Peyer's patch (tissue), 4 donors: ENCODE results near the gene AAR2.

ENCODE experiments used
- POLR2A ChIP-seq, 2 donors: fragments of 450-650 bp; IDR thresholded peaks; one replicate each; pipeline ENCODE4 v1.5.1; 2017; ENCODE audit warnings: antibody characterized with exemption in 2 of 2, mild to moderate bottlenecking in 2 of 2, moderate library complexity in 2 of 2
- TF ChIP-seq, protein P1 (sequence below), 6 experiments: fragments of 450-650 bp in 4 of 6; fragments of 200-600 bp in 2 of 6; sonication (generic) in 1 of 6; IDR thresholded peaks; one replicate each; pipeline ENCODE4 v1.5.1; 2017 to 2019; ENCODE audit warnings: antibody characterized with exemption in 6 of 6, mild to moderate bottlenecking in 3 of 6, moderate library complexity in 1 of 6

- TF ChIP-seq, protein P1, sequence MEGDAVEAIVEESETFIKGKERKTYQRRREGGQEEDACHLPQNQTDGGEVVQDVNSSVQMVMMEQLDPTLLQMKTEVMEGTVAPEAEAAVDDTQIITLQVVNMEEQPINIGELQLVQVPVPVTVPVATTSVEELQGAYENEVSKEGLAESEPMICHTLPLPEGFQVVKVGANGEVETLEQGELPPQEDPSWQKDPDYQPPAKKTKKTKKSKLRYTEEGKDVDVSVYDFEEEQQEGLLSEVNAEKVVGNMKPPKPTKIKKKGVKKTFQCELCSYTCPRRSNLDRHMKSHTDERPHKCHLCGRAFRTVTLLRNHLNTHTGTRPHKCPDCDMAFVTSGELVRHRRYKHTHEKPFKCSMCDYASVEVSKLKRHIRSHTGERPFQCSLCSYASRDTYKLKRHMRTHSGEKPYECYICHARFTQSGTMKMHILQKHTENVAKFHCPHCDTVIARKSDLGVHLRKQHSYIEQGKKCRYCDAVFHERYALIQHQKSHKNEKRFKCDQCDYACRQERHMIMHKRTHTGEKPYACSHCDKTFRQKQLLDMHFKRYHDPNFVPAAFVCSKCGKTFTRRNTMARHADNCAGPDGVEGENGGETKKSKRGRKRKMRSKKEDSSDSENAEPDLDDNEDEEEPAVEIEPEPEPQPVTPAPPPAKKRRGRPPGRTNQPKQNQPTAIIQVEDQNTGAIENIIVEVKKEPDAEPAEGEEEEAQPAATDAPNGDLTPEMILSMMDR (IDR thresholded peaks at IDR 0.05), result no peak
- TF ChIP-seq POLR2A (IDR thresholded peaks at IDR 0.05), result no peak
These were observed 28.7 kb upstream of the AAR2 start for GRCh38 chr20:36207602-36208001.
